BJ (cell line): ENCODE data around the gene SCARF2. TPM values are rescaled to one million over a fixed set of nuclear protein-coding genes. Genes with fewer than 3 reads are reported as not detected.
"Not testable (repeated sequence)": the region's sequence is repeated elsewhere in the genome, so short reads cannot be mapped to it uniquely, and the experiment has no call there.

Experiments
- CTCF ChIA-PET: fragments of 350-600 bp; formaldehyde crosslinking; extraction: SDS; loops from one replicate; lab custom pipeline; 2021; ENCODE audit warnings: antibody characterized with exemption, inconsistent platforms; lab: Yijun Ruan, JAX
- POLR2A ChIA-PET: fragments of 300-600 bp; sonication (Branson Sonifier 250); formaldehyde crosslinking; extraction: SDS; loops from one replicate; lab custom pipeline; 2021; ENCODE audit warnings: antibody characterized with exemption; lab: Charles Lee
- DNase-seq: peaks from one replicate; pipeline ENCODE4 v3.0.0-alpha.2; 2011; ENCODE audit warnings: low read depth
- H3K27me3 ChIP-seq: 2 replicates; pipeline ENCODE4 v1.6.0; 2011; ENCODE audit warnings: low read length; ENCODE audit not compliant: control insufficient read depth, insufficient read depth
- H3K36me3 ChIP-seq: 2 replicates; pipeline ENCODE4 v1.5.1; 2011; ENCODE audit warnings: low read length; ENCODE audit not compliant: control insufficient read depth, insufficient read depth
- H3K4me3 ChIP-seq: 2 replicates; pipeline ENCODE4 v1.5.1; 2011; ENCODE audit warnings: low read depth, mild to moderate bottlenecking, control low read depth, low read length
- polyA plus RNA-seq: library from polyadenylated mRNA; depleted of rRNA; stranded (reverse); fragments of >200 nt; gene quantifications from 2 replicates; pipeline ENCODE4 v1.2.3, GENCODE V29; 2011
- TF ChIP-seq, protein P1 (sequence below): IDR thresholded peaks from 2 replicates; pipeline ENCODE4 v1.5.1; 2011; ENCODE audit warnings: low read depth, mild to moderate bottlenecking, control low read depth, inconsistent platforms, low read length, moderate library complexity; ENCODE audit not compliant: insufficient read depth

Gene SCARF2
- polyA plus RNA-seq, 1 experiment = 28.8 TPM

GRCh38 chr22:20414450-20414849 is 23.2 kb downstream of the SCARF2 start:
- no peak for DNase-seq
- H3K4me3 ChIP-seq = no peak overlapping the region
- H3K27me3 ChIP-seq = 0 out of 2 replicates have a peak, but pooled peaks cover 2% of the 10 kb centered on the region
- TF ChIP-seq, protein P1, sequence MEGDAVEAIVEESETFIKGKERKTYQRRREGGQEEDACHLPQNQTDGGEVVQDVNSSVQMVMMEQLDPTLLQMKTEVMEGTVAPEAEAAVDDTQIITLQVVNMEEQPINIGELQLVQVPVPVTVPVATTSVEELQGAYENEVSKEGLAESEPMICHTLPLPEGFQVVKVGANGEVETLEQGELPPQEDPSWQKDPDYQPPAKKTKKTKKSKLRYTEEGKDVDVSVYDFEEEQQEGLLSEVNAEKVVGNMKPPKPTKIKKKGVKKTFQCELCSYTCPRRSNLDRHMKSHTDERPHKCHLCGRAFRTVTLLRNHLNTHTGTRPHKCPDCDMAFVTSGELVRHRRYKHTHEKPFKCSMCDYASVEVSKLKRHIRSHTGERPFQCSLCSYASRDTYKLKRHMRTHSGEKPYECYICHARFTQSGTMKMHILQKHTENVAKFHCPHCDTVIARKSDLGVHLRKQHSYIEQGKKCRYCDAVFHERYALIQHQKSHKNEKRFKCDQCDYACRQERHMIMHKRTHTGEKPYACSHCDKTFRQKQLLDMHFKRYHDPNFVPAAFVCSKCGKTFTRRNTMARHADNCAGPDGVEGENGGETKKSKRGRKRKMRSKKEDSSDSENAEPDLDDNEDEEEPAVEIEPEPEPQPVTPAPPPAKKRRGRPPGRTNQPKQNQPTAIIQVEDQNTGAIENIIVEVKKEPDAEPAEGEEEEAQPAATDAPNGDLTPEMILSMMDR = no peak
- CTCF ChIA-PET = interaction anchor here (1.9 kb wide), 1 partner anchor 42 kb away, joined by 8 read pairs; no protein-coding TSS in a partner anchor
- POLR2A ChIA-PET = no interaction called here
- no peaks in the 10 kb centered on the region for H3K36me3 ChIP-seq

- no peak overlapping the region for H3K4me3 ChIP-seq
- H3K36me3 ChIP-seq = no peaks in the 10 kb centered on the region
- no peak for DNase-seq
- ChIA-PET POLR2A (no interaction called here), CTCF (interaction anchor here (1.9 kb wide), 1 partner anchor 42 kb away, joined by 8 read pairs; no protein-coding TSS in a partner anchor)
- 0 out of 2 replicates have a peak, but pooled peaks cover 2% of the 10 kb centered on the region for H3K27me3 ChIP-seq
- TF ChIP-seq, protein P1 = no peak
Measured at GRCh38 chr22:20414059-20414440, 23.6 kb downstream of the SCARF2 start.

- ChIA-PET CTCF (interaction anchor here (1.9 kb wide), 1 partner anchor 43 kb away, joined by 8 read pairs; no protein-coding TSS in a partner anchor), POLR2A (no interaction called here)
- DNase-seq = no peak
- Histone ChIP-seq H3K36me3 (no peaks in the 10 kb centered on the region), H3K27me3 (0 out of 2 replicates have a peak, but pooled peaks cover 2% of the 10 kb centered on the region), H3K4me3 (no peak overlapping the region)
- TF ChIP-seq, protein P1 = no peak
Measured at GRCh38 chr22:20413217-20414058, 24.2 kb downstream of the SCARF2 start.

DNA sequence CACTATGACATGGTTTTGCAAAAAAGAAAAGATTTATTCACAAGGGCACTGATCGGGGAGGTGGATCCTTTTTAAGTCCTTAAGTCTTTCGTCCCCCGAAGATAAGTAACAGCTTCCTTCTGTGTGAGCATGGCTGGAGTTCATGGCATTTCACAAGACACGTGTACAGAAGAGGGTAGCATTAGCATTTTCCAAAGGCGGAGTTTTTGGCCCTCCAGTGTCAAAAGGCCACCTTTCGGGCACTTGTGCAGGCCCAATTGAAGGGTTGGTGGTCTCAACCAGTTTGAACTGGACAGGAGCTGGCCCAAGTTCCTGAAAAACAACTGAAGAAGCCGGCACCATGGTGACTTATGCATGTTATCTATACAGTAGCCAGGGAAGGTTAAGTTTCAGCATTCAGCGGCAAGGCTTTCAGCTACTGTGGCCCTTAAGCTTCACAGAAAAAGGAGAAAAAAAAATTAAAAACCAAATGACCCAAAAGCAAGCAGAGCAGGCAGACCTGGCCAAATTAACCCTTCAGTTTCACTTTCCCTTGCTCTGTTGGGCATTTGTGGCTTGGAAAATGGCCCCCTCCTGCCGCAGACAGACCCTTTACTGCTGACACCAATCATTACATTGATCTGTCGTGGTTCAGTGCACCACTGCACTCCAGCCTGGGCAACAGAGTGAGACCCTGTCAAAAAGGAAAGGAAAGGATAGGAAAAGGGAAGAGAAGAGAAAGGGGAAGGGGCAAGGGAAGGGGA is 25.0 kb downstream of the SCARF2 start:
- POLR2A ChIA-PET = no interaction called here
- CTCF ChIA-PET = interaction anchor here (1.8 to 1.9 kb wide), 2 partner anchors 43 kb away, joined by 8 read pairs; no protein-coding TSS in a partner anchor
- TF ChIP-seq, protein P1 = no peak
- DNase-seq = no peak
- Histone ChIP-seq H3K27me3 (0 out of 2 replicates have a peak, but pooled peaks cover 2% of the 10 kb centered on the region), H3K4me3 (no peak overlapping the region), H3K36me3 (no peaks in the 10 kb centered on the region)

DNA sequence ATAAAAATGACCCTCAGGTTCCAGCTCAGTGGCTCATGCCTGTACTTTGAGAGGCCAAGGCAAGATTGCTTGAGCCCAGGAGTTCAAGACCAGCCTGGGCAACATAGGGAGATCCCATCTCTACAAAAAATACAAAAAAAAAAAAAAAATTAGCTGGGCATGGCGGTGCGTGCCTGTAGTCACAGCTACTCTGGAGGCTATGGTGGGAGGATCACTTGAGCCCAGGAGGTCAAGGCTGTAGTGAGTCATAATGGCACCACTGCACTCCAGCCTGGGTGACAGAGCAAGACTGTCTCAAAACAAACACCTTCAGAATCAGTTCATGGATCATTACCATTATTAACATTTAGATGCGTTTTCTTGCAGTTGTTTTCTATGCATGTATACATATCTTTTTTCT is 28.2 kb downstream of the SCARF2 start:
- CTCF ChIA-PET, H3K36me3 ChIP-seq, DNase-seq, H3K4me3 ChIP-seq, H3K27me3 ChIP-seq, POLR2A ChIA-PET: not testable (repeated sequence)
